ELR (cell line): ENCODE measurements around the gene ASRGL1.
A peak's percentile ranks its signal among the peaks of the same experiment; 100 is the strongest.

Experiments used
- DNase-seq: peaks from one replicate; pipeline ENCODE4 v3.0.0-alpha.2; 2015; ENCODE audit warnings: low read depth

The ASRGL1 gene

DNA sequence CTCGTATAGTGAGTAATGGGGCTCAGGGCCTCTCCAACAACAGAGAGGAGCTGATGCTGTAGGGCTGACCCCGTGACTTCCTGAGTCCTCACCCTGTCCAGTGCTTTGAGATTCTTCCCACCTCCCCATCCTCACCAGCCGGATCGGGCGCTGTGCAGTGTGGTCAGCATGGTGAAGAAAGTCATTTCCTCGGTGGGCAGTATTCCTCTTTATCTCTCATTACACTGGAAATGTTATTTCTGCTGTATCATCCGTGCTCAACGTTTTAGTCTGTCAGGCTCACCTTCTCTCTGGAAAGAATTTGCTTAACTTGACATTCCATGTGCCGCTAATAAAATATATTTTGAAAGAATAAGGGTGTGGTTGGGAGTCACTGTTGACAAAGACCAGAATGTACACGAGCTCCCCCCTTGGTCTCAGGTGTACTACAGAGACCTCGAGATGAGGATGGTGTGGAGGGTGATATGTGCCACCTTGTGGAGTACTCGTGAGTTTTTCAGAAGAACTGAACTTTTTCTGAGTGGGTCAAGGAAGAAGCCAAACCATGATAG is 55.9 kb downstream of the ASRGL1 start:
- DNase-seq, result peak; percentile 41

DNA sequence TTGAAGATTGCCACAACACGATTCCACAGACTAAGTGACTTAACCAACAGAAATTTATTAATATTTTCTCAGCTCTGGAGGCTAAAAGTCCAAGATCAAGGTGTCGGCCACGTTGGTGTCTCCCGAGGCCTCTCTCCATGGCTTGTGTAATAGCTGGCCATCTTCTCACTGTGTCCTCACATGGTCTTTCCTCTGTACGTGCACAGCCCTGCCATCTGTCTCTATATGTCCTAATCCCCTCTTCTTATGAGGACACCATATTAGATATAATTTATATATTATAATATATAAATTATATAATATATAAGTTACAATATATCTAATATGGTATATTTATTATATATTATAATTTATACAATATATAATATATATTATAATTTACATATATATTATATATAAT is 56.5 kb downstream of the ASRGL1 start:
- DNase-seq, result no peak

DNA sequence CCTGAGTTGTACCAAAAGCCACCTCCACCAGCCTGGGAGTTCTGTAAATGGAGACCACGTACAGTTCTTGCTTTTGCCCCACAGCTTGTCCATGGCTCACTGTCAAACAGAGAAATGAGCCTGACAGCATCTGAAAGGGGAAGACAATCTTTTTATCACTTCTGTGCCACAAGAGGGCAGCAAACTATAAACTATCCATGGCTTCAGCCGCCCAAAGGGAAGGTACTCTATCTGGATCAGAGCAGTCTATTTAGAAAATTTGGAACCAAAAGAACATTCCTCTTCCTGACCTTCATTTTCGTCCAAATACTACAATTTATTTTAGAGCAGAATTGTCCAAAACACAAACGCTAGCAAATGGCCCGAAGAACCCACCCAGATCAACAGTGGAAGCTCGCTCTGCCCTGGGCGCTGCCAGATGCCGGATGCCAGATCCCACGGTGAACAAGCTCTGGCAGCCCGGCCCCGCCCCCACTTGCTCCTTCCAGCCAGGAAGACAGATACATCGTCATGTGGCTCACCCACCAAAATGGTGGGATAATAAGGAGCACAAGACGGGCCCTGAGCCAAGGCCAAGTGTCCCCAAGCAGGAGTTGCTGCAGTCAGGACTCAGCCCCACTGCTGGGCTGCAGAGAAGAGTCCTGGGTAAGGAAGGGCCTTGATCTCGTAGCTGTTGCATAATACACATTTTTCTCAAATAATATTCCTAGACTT is 57.7 kb downstream of the ASRGL1 start:
- peak; percentile 86 for DNase-seq

- no peak for DNase-seq
Observed at GRCh38 chr11:62395885-62396551, 58.8 kb downstream of the ASRGL1 start.

- DNase-seq, result peak; percentile 52
Observed at GRCh38 chr11:62398011-62398994, 61.1 kb downstream of the ASRGL1 start.

- no peak for DNase-seq
Observed at GRCh38 chr11:62399172-62399877, 62.1 kb downstream of the ASRGL1 start.

GRCh38 chr11:62399878-62400266 is 62.6 kb downstream of the ASRGL1 start:
- no peak for DNase-seq

DNA sequence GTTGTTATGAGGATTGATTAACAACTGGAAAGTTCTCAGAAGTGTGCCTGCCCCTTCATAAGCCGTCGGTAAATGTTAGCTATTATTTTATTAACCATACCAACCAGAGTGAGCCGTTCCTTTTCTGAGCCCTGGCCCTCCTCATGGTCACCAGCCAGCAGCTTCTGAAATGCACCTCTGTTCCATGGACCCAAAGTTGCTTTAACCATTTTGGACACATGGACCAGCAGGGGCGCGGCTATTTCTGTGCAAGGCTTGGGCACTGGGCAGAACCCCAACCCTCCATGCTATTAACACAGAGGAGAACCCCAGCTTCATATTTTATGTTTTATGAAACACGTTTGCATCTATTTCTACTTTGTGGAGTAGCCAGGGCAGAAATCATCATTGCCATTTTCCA is 63.0 kb downstream of the ASRGL1 start:
- DNase-seq, result no peak

GRCh38 chr11:62400760-62401159 is 63.5 kb downstream of the ASRGL1 start:
- DNase-seq, result no peak

GRCh38 chr11:62401356-62401755 is 64.1 kb downstream of the ASRGL1 start:
- DNase-seq, result no peak

DNA sequence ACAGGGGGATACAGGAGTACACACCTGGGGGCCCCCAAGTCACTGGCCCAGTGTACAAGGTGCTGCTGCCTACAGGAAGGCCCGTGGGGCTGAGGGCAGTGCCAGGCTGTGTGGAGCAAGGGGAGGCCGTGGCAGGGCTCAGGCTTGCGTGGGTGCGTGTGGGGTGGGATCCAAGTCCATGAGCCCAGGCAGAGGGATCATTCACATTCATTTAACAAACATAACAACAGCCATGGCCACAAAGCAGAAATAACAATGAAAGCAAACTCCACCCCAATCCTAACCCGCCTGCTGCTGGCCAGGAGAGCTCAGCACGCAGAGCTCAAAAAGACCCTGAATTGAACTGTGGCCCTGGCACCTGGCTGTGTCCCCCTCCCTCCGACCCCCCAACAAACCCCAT is 64.6 kb downstream of the ASRGL1 start:
- DNase-seq, result no peak

DNA sequence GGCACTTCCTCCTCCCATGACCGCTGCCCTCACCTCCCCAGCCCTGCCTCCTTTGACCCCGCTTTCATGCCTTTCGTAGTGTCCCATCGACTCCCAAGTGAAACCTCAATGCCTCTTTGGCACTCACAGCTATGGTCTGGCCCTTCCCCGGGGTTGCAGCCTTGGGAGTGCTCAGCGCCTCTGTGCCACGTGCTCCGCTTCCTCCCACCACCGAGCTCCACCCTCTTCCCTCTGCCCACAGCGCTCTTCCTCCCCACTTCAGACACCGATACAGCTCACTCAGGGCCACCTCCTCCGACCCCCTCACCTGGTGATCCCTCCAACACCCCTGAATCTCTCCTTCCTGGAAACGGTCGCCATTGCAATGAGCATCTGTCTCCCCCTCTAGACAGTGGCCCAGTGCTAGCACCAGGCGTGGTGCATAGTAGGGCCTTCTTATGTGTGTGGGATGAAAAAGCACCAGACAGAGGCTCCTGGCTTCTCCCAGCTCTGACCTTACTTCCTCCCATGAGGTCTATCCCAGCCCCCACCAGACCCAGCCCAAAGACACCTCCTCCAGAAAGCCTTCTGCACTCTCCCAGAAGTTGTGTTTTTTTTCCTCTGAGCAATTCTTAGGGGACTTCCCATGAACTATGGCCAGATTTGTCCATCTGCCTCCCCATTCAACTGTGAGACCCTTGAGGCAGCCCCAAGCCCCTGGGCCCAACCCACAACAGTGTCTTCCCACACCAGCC is 65.1 kb downstream of the ASRGL1 start:
- no peak for DNase-seq

DNA sequence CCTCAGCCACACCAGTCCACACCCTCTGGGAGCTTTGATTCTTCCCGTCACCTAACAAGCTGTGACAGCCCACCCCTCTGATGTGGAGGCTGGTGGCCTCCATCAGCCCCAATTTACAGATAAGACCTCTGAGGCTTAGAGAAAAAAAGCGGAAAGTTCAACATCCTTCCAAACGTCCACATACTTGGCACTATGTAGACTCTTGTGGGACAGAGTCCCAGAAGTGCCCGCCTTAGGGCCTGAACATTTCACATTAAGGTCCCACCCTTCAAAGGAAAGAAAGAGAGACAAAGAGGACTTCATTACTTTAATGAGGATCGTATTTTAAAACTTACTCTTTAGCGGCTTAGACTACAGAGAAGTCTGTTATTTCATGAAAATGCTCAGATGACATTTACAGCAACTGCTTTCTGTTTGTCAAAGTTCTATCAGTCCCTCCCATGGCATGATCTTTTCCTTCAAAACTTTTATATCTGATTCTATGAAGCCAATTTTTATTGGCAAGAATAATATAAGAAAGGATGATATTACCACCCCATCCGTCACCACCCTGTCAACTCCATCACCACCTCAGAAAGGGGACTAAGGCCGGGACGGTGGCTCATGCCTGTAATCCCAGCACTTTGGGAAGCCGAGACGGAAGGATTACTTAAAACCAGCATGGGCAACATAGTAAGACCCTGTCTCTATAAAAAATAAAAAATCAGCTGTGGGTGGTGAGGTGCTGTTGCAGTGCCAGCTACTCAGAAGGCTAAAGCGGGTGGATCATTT is 65.9 kb downstream of the ASRGL1 start:
- no peak for DNase-seq

DNA sequence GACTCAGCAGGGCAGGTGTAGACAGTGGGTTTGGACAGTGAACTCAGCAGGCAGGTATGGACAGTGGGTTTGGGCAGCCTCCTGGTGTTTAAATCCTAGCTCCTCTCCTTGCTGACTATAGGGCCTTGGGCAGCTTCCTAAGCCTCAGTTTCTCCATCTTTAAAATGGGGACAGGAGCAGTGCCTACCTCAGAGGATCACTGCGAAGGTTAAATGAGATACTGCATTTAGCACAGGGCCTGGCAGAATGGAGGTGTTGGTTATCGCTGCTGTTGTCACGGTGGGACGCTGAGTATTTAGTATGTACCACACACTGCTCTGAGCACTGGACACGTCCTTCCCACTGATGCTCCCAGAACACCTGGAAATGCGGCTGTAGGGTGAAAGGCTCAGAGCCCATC is 67.2 kb downstream of the ASRGL1 start:
- DNase-seq, result no peak

DNA sequence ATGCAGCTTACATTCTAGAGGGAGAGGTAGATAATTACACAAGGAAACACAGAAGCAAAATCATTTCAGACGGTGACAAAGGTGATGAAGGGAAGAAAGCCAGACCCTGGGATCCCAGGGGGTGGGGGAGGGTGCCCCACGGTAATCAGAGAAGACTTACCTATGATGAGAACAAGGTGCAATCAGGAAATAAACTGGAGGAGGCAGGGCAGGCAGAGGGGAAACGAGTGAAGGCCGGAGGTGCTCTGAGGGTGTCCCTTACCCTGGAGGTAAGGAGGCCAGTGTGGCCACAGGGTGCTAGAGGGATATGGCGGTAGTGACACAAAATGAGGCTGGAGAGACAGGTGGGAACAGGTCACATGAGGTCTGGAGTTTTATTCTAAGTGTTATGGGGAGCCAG is 67.7 kb downstream of the ASRGL1 start:
- DNase-seq, result no peak

- DNase-seq, result no peak
Observed at GRCh38 chr11:62406034-62406433, 68.8 kb downstream of the ASRGL1 start.

DNA sequence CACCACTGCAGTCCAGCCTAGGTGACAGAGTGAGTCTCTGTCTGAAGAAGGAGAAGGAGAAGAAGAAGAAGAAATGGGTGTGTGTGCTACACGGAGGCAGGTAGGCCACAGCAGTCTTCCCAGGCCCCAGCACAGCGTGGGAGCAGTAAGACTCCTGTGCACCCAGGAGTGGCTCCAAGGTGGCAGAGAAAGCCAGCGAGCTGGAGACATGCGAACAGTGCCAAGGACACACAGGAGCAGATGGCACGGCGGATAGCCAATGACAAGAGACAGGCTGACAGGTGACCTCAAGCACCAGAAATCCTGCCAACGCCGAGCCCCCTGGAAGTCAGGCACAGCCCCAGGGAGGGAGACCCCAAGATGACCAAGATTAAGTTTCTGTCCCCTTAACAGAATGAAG is 72.6 kb downstream of the ASRGL1 start:
- no peak for DNase-seq

DNA sequence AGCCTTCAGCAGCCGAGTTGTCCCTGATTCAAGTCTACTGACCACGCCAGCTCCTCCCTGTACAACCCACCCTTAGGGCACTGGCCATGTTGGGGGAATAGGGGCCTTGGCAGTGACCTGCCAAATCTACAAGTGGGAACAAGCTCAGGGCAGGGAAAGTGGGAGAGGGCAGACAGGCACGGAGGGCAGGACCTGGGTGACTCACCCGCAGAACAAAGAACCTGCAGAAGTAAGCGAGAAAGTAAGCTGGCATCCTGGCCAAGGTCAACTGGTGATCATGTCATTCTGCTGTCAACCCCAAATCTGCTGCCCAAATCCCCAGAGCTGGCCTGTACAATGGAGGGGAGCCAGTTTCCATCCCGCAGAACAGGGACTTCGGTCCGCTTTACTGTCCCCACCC is 73.7 kb downstream of the ASRGL1 start:
- no peak for DNase-seq

GRCh38 chr11:62411524-62411923 is 74.3 kb downstream of the ASRGL1 start:
- DNase-seq, result no peak

DNA sequence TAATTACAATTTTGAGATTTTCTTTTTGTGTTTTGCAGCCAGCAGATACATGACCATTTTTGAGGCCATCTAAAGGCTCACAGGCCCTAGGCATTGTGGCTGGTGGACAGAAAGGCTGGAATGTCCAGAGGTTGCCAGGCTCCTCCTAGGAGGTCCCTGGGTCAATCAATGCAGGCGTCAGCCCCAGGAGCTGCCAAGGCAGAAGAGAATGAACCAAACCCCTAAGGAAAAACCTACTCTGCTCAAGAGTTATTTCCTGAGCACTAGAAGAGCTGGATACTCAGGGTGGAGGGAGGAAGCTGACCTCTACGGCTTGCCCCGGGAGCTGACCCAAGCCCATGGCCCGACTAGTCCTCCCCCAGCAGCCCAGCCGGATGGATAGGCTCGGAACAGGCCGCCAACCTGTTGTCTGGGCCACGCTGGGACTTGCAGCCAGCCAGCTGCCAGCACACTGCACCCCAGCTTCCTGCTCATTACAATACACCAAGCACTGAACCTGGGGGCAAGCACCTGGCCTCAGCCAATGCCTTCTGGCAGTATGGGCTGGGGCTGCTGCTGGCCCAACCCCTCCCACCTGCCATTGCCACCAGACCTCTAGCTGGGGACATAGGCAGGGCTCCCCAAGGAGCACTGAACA is 75.9 kb downstream of the ASRGL1 start:
- no peak for DNase-seq
